Vagina (tissue), 2 donors: ENCODE data around the gene SF3B4.

ENCODE experiments used
- POLR2A ChIP-seq, 2 donors: fragments of 450-650 bp; IDR thresholded peaks; one replicate each; pipeline ENCODE4 v1.6.1; 2017; ENCODE audit warnings: antibody characterized with exemption in 2 of 2, mild to moderate bottlenecking in 2 of 2, moderate library complexity in 2 of 2
- POLR2AphosphoS5 ChIP-seq, 2 donors: sonication (generic); formaldehyde crosslinking; IDR thresholded peaks; one replicate each; pipeline ENCODE4 v1.9.0; 2017; ENCODE audit warnings: antibody characterized with exemption in 2 of 2, mild to moderate bottlenecking in 2 of 2, low read depth in 1 of 2; ENCODE audit not compliant: insufficient read depth in 1 of 2
- TF ChIP-seq, protein P1 (sequence below), 3 experiments: fragments of 450-650 bp in 2 of 3; fragments of 200-600 bp in 1 of 3; sonication (generic) in 1 of 3; IDR thresholded peaks; one replicate each; pipeline ENCODE4 v1.5.1; 2017 to 2019; ENCODE audit warnings: antibody characterized with exemption in 3 of 3, mild to moderate bottlenecking in 2 of 3, moderate library complexity in 2 of 3

DNA sequence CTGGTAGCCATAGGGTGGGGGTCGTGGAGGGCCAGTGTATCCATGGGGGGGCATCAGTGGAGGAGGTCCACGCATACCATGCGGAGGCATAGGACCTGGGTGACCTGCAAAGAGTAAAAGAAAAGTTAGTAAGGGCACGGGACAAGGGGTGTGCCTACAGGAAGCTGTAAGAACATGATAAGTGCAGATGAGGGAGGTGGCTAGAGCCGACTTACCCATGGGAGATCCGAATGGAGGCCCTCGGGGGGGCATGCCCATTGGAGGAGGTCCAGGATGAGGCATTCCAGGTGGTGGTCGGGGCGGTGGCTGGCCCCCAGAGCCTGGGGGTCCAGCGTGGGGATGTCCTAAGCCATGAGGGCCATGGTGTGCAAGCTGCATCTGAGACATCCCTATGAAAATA lies 4.0 kb downstream of the SF3B4 start:
- TF ChIP-seq, protein P1, sequence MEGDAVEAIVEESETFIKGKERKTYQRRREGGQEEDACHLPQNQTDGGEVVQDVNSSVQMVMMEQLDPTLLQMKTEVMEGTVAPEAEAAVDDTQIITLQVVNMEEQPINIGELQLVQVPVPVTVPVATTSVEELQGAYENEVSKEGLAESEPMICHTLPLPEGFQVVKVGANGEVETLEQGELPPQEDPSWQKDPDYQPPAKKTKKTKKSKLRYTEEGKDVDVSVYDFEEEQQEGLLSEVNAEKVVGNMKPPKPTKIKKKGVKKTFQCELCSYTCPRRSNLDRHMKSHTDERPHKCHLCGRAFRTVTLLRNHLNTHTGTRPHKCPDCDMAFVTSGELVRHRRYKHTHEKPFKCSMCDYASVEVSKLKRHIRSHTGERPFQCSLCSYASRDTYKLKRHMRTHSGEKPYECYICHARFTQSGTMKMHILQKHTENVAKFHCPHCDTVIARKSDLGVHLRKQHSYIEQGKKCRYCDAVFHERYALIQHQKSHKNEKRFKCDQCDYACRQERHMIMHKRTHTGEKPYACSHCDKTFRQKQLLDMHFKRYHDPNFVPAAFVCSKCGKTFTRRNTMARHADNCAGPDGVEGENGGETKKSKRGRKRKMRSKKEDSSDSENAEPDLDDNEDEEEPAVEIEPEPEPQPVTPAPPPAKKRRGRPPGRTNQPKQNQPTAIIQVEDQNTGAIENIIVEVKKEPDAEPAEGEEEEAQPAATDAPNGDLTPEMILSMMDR (IDR thresholded peaks at IDR 0.05): no peak
- no peak for TF ChIP-seq POLR2A (IDR thresholded peaks at IDR 0.05)
- no peak for TF ChIP-seq POLR2AphosphoS5 (IDR thresholded peaks at IDR 0.05; ENCODE audit: insufficient read depth in 1 of 2, low read depth in 1 of 2)
